GM21515 (cell line): ENCODE results near the gene EPHA6.
"Not testable (repeated sequence)": the region's sequence is repeated elsewhere in the genome, so short reads cannot be mapped to it uniquely, and the experiment has no call there.

Experiments used
- ATAC-seq: cut with Tn5 transposase; IDR thresholded peaks from one replicate; pipeline ENCODE4 v1.9.1; 2021; ENCODE audit not compliant: unreplicated experiment

EPHA6 gene

GRCh38 chr3:96900566-96900965 lies 86.2 kb downstream of the EPHA6 start:
- ATAC-seq = no peak

GRCh38 chr3:96915445-96915844 lies 101.1 kb downstream of the EPHA6 start:
- no peak for ATAC-seq

GRCh38 chr3:96931119-96931862 lies 116.9 kb downstream of the EPHA6 start:
- no peak for ATAC-seq

- ATAC-seq = not testable (repeated sequence)
These were observed 127.7 kb downstream of the EPHA6 start for GRCh38 chr3:96942131-96942530.

GRCh38 chr3:96958856-96959255 lies 144.5 kb downstream of the EPHA6 start:
- no peak for ATAC-seq

GRCh38 chr3:96959474-96959873 lies 145.1 kb downstream of the EPHA6 start:
- ATAC-seq = no peak

GRCh38 chr3:96959901-96960641 lies 145.7 kb downstream of the EPHA6 start:
- ATAC-seq = no peak

- no peak for ATAC-seq
These were observed 146.4 kb downstream of the EPHA6 start for GRCh38 chr3:96960661-96961330.

GRCh38 chr3:96961576-96961975 lies 147.2 kb downstream of the EPHA6 start:
- no peak for ATAC-seq

GRCh38 chr3:96966181-96966929 lies 152.0 kb downstream of the EPHA6 start:
- no peak for ATAC-seq

- no peak for ATAC-seq
These were observed 155.8 kb downstream of the EPHA6 start for GRCh38 chr3:96970211-96970610.

- ATAC-seq = no peak
These were observed 163.3 kb downstream of the EPHA6 start for GRCh38 chr3:96977671-96978070.

- not testable (repeated sequence) for ATAC-seq
These were observed 169.3 kb downstream of the EPHA6 start for GRCh38 chr3:96983716-96984115.

- ATAC-seq = no peak
These were observed 171.8 kb downstream of the EPHA6 start for GRCh38 chr3:96986241-96986640.

GRCh38 chr3:96991231-96991630 lies 176.8 kb downstream of the EPHA6 start:
- ATAC-seq = no peak

- ATAC-seq = no peak
These were observed 177.5 kb downstream of the EPHA6 start for GRCh38 chr3:96991800-96992365.

GRCh38 chr3:96994988-96995387 lies 180.6 kb downstream of the EPHA6 start:
- no peak for ATAC-seq

GRCh38 chr3:96996009-96996408 lies 181.6 kb downstream of the EPHA6 start:
- no peak for ATAC-seq

GRCh38 chr3:97001611-97002010 lies 187.2 kb downstream of the EPHA6 start:
- ATAC-seq = no peak

- ATAC-seq = no peak
These were observed 195.1 kb downstream of the EPHA6 start for GRCh38 chr3:97009427-97010019.
